Embryonic facial prominence (tissue), 1 donor: ENCODE measurements around the gene NMNAT1.
"Not testable (repeated sequence)": the region's sequence is repeated elsewhere in the genome, so short reads cannot be mapped to it uniquely, and the experiment has no call there.

Source experiments
- DNase-seq: peaks from one replicate; pipeline ENCODE4 v3.0.0-alpha.2; 2016; ENCODE audit errors: extremely low spot score

The NMNAT1 gene

DNA sequence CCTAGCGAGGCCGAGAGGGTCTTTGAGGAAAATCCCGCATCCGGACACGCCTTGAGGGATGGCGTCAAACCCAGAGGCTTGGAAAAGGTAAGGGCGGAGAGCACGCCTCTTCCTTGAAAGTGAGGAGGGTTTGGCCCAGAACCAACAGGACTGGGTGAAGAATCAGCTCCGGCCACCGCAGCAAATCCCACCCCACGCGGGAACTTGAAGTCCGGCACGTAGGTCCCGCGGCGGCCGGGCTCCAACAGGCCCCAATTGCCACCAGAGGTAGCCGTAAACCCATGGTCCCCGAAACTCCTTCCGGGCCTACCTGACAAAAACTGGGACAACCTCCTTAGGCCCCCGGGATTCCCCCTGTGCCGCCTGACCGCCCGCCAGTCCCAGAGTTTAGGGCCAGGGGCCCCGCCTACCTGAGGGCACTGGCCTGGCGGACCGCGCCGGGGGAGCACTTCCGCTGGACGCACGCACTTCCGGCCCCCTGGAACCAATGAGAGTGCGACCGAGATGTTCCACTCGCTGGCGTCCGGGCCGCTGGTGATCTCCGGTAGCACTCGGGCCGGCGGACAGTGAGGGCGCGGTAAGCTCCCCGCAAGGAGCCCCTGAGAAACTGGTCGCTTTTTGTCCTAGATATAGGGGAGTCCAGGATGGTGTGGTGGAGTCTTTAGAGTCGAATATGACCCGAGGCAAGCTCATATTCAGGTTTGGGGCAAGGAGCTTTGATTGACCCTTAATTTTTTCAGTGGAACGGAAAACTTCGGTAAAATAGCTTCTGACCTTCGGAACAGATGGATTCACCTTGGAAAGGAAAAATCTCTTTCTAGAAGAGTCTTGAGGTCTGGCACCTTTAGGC is at the start of gene NMNAT1, which contains the start of gene LZIC:
NMNAT1 (plus strand) TSS at position 537 of the 850 bp plus-strand sequence. CDS start 28,599 bp downstream, outside the sequence.
LZIC (minus strand) TSS at position 453 of the 850 bp plus-strand sequence. CDS start 6,772 bp downstream, outside the sequence.
- DNase-seq = peak; percentile 83

GRCh38 chr1:9894115-9894514 is 49.2 kb upstream of the NMNAT1 start:
- no peak for DNase-seq

DNA sequence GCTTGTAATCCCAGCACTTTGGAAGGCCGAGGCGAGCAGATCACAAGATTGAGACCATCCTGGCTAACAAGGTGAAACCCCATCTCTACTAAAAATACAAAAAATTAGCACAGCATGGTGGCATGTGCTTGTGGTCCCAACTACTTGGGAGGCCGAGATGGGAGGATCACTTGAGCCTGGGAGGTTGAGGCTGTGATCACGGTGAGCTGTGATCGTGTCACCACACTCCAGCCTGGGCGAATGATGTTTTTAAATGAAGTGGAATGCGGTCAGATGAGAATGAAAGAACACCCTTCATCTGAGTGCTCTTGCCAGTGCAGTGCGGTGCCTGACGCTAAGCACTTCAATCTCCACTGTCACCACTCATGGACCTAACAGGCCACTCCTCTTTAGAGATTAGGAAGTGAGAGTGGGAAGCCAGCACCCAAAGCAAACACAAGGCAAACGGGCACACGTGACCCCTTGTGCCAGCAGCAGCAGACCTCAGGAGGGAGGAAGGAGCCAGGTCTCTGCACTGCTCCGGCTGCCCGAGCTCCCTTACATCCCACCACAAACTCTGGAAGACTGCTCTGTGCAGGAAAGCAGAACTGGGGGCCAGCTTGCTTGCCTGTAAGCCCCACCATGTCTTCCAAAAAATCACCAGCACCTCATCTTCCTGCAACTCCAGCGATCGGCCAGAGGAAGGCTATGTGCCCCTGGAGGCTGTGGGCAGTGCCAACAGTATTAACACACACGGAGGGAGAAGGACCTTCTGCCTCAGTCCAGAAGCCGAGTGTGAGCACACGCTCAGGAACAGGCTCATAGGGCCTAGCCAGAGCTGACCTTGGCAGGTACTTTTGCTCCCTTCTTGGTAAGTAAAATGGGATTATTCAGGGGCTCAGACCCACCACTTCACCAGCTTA is 42.9 kb upstream of the NMNAT1 start:
- no peak for DNase-seq

DNA sequence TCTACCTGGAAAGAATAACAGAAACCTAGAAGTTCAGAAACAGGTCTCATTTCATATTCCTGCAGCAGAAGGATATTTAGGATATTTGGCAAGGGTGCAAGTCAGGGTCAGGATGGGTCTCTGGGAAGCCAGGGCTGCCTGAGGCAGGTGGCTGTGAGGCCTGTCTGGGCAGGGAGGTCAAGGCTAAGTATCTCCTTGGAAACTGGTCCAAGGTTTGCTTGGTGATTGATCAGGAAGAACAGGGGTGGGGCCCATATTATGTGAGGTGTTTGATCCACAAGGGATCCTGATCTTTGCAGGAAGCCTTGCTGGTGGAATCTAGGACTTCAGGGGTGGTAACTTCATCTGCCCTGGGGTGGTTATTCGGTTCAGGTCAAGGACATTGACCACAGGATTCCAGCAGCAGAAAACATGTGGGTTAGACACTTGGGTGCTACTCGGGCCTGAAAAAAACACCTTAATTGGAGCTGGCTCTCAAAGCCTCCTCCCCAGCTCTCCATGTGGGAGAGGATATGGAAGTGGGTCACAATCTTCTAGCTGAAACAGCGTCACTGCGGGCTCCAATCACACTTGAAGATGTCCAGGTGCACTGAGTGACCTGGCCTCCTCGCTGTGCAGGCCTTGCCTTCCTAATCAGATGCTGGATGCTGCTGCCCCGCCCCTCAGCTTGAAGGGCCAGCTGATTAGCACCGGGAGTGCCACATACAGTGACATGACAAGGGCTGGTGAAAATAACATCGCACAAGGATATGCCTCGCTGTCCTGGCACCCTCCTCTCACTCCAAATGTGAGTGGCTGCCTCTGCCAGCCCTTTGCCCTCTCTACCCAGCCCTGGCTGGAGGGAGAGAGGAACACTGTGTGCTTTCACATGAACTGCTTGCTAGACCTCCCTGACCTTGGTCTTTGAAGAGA is 41.9 kb upstream of the NMNAT1 start:
- no peak for DNase-seq

DNA sequence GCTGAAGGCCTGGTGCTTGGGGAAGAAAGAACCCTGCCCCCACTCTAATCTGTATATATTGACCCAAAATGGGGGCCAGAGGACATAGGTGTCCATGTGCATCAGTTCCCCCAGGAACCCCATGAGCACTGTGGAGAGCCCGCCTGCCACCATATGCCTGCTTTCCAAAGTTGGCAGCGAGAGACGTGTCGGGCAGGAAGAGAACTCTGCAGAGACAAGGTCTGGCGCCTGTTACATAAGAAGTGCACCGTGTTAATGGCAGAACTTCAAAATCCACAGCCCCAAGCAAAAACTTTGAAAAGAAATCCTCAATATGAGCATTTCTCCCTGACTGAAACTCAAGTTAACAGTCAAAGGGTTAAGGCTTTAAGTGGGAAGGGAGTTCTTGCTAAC is 41.2 kb upstream of the NMNAT1 start:
- DNase-seq = no peak

- DNase-seq = no peak
These were observed 39.3 kb upstream of the NMNAT1 start for GRCh38 chr1:9903801-9904527.

GRCh38 chr1:9904596-9904995 is 38.7 kb upstream of the NMNAT1 start:
- DNase-seq = no peak

DNA sequence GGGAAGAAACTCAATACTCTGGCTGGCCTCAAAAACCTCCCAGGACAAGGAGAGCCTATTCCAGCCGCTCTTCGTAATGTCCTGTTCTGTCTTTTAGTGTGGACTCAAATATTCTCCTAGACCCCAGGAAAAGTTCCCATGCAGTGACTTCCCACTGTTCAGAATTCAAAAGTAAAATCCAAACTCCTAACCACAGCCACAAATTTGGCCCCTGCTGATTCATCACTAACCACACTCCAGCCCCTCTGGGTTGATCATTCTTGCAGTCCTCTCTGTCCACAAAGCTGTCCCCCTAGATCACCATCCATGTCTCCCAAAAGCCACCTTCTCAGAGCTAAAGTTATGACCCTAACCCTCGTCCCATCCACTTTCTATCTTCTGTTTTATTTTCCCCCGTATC is 38.3 kb upstream of the NMNAT1 start:
- DNase-seq = no peak

DNA sequence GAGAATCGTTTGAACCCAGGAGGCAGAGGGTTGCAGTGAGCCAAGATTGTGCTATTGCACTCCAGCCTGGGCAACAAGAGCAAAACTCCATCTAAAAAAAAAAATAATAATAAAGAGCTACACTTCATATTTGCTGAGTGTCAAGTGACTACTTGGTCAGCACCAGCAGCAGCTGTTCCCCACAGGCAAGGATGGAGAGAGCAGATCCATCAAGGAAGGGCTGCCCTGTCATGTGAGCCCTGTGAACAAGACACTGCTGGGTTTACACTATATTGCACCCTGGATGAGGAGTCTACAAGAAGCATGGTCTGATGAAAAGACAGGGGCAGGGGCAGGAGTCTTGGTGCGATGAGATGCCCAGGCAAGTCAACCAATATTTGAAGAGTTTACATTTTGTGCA is 36.8 kb upstream of the NMNAT1 start:
- no peak for DNase-seq

DNA sequence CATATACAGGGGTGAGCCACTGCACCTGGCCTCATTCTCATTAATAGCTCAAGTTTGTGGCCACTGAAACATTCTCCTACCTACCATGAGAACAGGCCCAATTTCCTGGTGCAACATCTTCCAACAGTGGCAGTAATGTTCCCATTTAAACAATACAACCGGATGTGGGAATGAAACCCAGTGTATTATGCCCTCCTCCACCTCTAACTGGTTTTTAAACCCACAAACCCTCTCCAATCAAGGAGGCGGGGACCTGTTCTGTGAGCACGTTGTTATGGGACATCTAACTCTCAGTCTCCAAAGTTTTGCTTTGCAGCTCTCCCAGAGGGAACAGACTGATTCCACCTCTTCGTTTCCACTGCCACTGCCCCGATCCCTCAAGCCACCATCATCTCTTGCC is 35.8 kb upstream of the NMNAT1 start:
- DNase-seq = no peak

DNA sequence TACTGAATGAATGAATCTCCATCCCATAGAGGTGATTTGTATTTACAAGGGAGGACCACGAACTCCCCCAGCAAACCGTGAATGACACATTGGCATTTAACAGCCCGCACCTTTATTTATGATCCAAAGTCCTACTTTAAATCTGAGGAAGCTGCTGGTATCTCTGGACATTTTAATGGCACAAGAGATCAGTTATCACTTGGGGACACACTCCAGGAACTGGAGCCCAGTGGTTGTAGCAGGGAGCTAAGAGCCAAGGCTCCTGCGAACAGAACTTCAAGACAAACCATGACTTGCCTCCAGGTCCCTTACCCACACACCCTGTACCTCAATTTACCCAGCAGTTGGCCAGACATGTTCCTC is 34.4 kb upstream of the NMNAT1 start:
- no peak for DNase-seq

DNA sequence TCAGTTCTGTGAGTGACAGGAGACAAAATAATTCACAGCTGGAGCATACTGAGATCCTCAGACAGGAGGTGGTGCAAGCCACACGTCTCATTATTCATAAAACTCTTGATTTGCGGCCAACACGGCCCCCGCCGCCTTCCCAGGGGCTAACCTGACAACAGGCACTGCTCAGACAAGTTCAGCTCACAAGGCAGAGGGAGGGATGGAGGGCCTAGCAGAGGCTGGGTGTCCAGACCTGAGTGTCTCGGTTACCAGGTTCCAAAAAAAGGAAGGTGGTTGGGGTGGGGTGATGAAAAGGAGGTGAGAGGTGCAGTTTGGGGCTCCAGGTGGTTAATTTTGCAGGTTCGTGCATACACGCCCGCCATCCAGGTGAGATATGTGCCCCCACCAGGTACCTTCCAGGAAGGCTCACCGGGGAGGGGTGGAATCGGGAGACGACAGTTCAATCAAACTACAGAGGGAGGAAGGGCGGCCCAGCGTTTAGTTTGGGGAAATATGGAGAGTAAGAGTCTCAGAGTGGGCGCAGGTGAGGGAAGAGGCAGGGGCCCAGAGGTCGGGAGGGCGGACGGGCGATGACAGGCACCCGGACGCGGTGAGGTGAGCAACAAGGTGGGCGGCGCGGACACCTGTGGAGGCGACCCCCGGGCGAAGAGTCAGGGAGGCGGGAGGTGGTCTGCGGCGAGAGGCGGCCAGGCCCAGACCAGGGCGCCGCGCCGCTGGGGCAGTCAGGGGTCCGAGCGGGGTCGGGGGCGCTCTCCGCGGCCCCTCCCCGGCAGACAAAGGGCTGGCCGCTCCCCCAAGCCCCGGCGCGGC is 33.8 kb upstream of the NMNAT1 start:
- peak; percentile 22 for DNase-seq

GRCh38 chr1:9910076-9910422 is 33.2 kb upstream of the NMNAT1 start, which contains the start of gene CTNNBIP1:
TSS of gene CTNNBIP1 (minus strand) at chr1:9910269. CDS start at chr1:9872064, 38,205 bp downstream.
- DNase-seq = no peak

GRCh38 chr1:9910423-9911178 is 32.7 kb upstream of the NMNAT1 start:
- DNase-seq = peak; percentile 95

DNA sequence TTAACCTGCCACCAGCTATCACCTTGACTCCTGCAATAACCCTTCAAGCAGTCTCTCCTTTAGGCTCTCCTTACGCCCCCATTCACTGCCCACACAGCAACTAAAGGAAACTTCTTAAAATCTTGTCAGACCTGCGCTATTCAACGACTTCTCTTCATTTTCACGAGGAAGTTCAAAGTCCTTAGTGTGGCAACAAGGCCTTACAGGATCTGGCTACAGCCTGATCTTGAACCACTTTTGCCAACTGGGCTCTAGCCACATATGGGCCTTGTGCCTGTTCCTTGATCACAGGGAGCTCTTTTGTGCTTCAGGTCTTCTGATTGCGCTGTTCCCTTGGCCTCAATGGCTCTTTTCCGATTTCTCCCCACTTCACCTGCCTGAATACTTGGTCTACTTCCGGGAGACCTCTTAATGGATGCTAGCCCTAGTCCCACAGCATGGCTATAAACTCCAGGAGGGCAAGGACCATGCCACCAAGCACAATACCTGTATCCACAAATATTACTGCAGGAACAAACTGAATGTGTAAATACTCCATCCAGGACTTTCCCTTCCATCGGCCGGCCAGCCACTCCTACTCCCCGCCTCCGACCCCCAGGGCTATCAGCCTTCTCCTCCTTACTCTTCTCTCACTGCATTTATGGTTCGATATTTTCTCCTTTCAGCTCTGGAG is 30.9 kb upstream of the NMNAT1 start:
- DNase-seq = no peak

DNA sequence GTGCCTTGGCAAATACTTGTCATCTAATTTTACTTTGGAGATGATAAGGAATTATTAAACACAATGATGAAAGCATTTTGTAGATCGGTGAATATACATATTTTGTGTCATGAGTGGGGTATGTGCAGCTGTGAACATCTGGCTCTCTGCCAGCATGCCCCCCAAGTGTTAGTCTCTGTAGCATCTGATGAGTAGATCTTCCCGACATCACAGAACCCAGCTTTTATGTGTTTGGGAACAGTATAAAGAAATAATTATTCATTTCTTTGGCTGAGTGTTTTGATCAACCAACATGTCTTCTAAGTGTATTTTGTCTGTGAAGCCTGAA is 28.7 kb upstream of the NMNAT1 start:
- no peak for DNase-seq

DNA sequence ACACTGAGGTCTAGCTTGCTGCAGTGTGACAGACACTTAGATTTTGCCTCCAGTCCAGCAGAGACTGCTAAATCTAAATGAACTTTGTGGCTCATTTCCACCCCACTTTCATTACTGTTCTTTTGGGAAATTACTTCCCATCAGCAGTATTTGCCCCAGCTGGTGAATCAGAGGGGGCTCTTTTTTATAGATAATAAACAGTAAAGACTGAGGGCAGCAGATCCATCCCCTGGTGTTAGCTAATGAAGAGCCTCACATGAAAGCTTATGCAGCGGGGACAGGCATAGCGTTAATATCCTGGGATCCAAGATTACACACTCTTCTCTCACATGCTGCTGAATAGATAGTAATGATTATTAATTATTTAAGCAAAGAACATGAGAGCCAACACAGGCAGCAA is 26.8 kb upstream of the NMNAT1 start:
- DNase-seq = no peak

- DNase-seq = not testable (repeated sequence)
These were observed 25.8 kb upstream of the NMNAT1 start for GRCh38 chr1:9917495-9917894.

- no peak for DNase-seq
These were observed 25.4 kb upstream of the NMNAT1 start for GRCh38 chr1:9917901-9918300.
